ENCODE data around the gene SAMD15. TPM values are rescaled to one million over a fixed set of nuclear protein-coding genes. Genes with fewer than 3 reads are reported as not detected.

The SAMD15 gene
- total RNA-seq, 4 donors from 2014 or later = 0.20 to 1.5 (median 1.4) TPM; not detected in 1

- Histone ChIP-seq H3K4me1 (no peaks in the 10 kb centered on the region), H3K27me3 (no peaks in the 10 kb centered on the region), H3K36me3 (no peaks in the 10 kb centered on the region), H3K27ac (no peak overlapping the region), H3K4me3 (no peak overlapping the region), H3K9me3 (no peaks in the 10 kb centered on the region)
- TF ChIP-seq EP300 (IDR thresholded peaks at IDR 0.05) (no peak), POLR2AphosphoS5 (IDR thresholded peaks at IDR 0.05) (no peak), POLR2A (IDR thresholded peaks at IDR 0.05) (no peak), CTCF (IDR thresholded peaks at IDR 0.05) (no peak)
- ATAC-seq = no peak
- 90 to 100% methylated on average over 4 of the region's 4 CpGs for WGBS, 2 donors (ENCODE audit: low coverage in 1 of 2)
Measured at GRCh38 chr14:77356899-77357298, 20.3 kb upstream of the SAMD15 start.

GRCh38 chr14:77359626-77360025 lies 17.6 kb upstream of the SAMD15 start:
- Histone ChIP-seq H3K27ac (no peak overlapping the region), H3K4me1 (no peaks in the 10 kb centered on the region), H3K27me3 (no peaks in the 10 kb centered on the region), H3K36me3 (no peaks in the 10 kb centered on the region), H3K4me3 (no peak overlapping the region), H3K9me3 (no peaks in the 10 kb centered on the region)
- TF ChIP-seq CTCF (IDR thresholded peaks at IDR 0.05) (no peak), POLR2A (IDR thresholded peaks at IDR 0.05) (no peak), EP300 (IDR thresholded peaks at IDR 0.05) (no peak), POLR2AphosphoS5 (IDR thresholded peaks at IDR 0.05) (no peak)
- ATAC-seq = no peak
- WGBS, 2 donors (ENCODE audit: low coverage in 1 of 2) = 90 to 100% methylated on average over 1 of the region's 1 CpG

GRCh38 chr14:77364146-77364545 lies 13.0 kb upstream of the SAMD15 start:
- WGBS, 2 donors (ENCODE audit: low coverage in 1 of 2) = 84% methylated on average over 3 of the region's 3 CpGs; no CpG with 5 or more reads in 1 of the 2 donors
- H3K9me3 ChIP-seq = no peaks in the 10 kb centered on the region
- H3K4me1 ChIP-seq = no peaks in the 10 kb centered on the region
- TF ChIP-seq EP300 (IDR thresholded peaks at IDR 0.05) (no peak), POLR2A (IDR thresholded peaks at IDR 0.05) (no peak), POLR2AphosphoS5 (IDR thresholded peaks at IDR 0.05) (no peak), CTCF (IDR thresholded peaks at IDR 0.05) (no peak)
- no peak overlapping the region for H3K27ac ChIP-seq
- H3K27me3 ChIP-seq = no peaks in the 10 kb centered on the region
- H3K4me3 ChIP-seq = no peak overlapping the region
- H3K36me3 ChIP-seq = no peaks in the 10 kb centered on the region
- no peak for ATAC-seq

- Histone ChIP-seq H3K4me1 (peaks cover 0 to 4% (median 0%) of the 10 kb centered on the region in 3 donors), H3K27me3 (no peaks in the 10 kb centered on the region), H3K36me3 (no peaks in the 10 kb centered on the region), H3K27ac (no peak overlapping the region), H3K4me3 (no peak overlapping the region), H3K9me3 (no peaks in the 10 kb centered on the region)
- TF ChIP-seq POLR2AphosphoS5 (IDR thresholded peaks at IDR 0.05) = no peak
- no peak for TF ChIP-seq EP300 (IDR thresholded peaks at IDR 0.05)
- no peak for TF ChIP-seq POLR2A (IDR thresholded peaks at IDR 0.05)
- TF ChIP-seq CTCF (IDR thresholded peaks at IDR 0.05) = no peak
- ATAC-seq = no peak
- WGBS, 2 donors (ENCODE audit: low coverage in 1 of 2) = 60 to 70% methylated on average over 1 of the region's 1 CpG
Measured at GRCh38 chr14:77369285-77369684, 7.9 kb upstream of the SAMD15 start.

- Histone ChIP-seq H3K4me1 (peaks cover 0 to 22% (median 6%) of the 10 kb centered on the region in 3 donors), H3K4me3 (no peak overlapping the region), H3K27me3 (no peaks in the 10 kb centered on the region), H3K9me3 (no peaks in the 10 kb centered on the region), H3K27ac (no peak overlapping the region), H3K36me3 (no peaks in the 10 kb centered on the region)
- no peak for ATAC-seq
- WGBS, 2 donors (ENCODE audit: low coverage in 1 of 2) = 43 to 53% methylated on average over 3 to 4 of the region's 4 CpGs
- no peak for TF ChIP-seq EP300 (IDR thresholded peaks at IDR 0.05)
- TF ChIP-seq CTCF (IDR thresholded peaks at IDR 0.05) = no peak
- no peak for TF ChIP-seq POLR2AphosphoS5 (IDR thresholded peaks at IDR 0.05)
- TF ChIP-seq POLR2A (IDR thresholded peaks at IDR 0.05) = no peak
Measured at GRCh38 chr14:77372304-77372841, 4.8 kb upstream of the SAMD15 start.

Measured in gastroesophageal sphincter (tissue), 4 donors.